NT2/D1 (cell line): ENCODE data around the gene EGFLAM.

ENCODE experiments used
- YY1 ChIP-seq: IDR thresholded peaks from 2 replicates; pipeline ENCODE4 v1.6.1; 2011; ENCODE audit not compliant: insufficient read length, insufficient read depth
- ZNF274 ChIP-seq: IDR thresholded peaks from 2 replicates; pipeline ENCODE4 v1.6.1; 2011; ENCODE audit warnings: mild to moderate bottlenecking, low read depth, low read length

DNA sequence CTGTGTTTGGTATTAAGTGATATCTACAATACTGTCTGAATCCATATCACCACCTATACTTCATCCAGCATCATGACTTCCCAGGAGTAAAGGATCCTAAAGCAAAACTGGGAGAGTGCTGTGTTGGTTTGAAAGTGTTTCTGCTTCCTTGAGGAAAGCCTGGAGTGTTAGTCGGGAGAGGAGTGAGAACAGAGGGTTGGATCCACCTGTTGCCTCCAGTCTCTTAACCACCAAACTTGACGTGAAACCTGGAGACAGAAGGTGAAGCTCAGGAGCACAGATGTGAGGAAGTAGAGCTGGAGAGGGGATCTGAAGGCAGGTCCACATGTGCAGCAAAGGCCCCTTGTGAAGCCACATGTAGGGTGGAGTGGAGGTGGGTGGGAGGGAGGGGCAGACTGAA, 88.2 kb downstream of the EGFLAM start:
- TF ChIP-seq YY1 (no peak), ZNF274 (no peak)
